T-helper 1 cell treated with Interleukin-12 subunit alpha and Interleukin-12 subunit beta and Interleukin-4 antibody, amounts not matched to agents 30 ng/mL and 1 ng/mL, for 36 hours (primary cell): ENCODE data around the gene GNG7. TPM values are rescaled to one million over a fixed set of nuclear protein-coding genes. Genes with fewer than 3 reads are reported as not detected.

Source experiments
- intact Hi-C: fragments of 100-400 bp; cut with micrococcal nuclease; formaldehyde crosslinking; loops from one replicate; pipeline ENCODE4 v1.15.1; 2024
- total RNA-seq: library from RNA; stranded (reverse); gene quantifications from 2 replicates; pipeline ENCODE4 v1.2.3, GENCODE V29; 2022

The GNG7 gene
- total RNA-seq, 1 donor from 2014 or later: 0.32 TPM

- intact Hi-C loops: no loop called here
Measured at GRCh38 chr19:2726904-2727639, 24.6 kb upstream of the GNG7 start.

GRCh38 chr19:2726160-2726855, 23.8 kb upstream of the GNG7 start:
- intact Hi-C loops: no loop called here

- intact Hi-C loops: no loop called here
Measured at GRCh38 chr19:2724148-2724557, 21.7 kb upstream of the GNG7 start.

GRCh38 chr19:2723747-2724146, 21.3 kb upstream of the GNG7 start:
- intact Hi-C loops: no loop called here

GRCh38 chr19:2723345-2723715, 20.8 kb upstream of the GNG7 start:
- intact Hi-C loops: no loop called here

- intact Hi-C loops: no loop called here
Measured at GRCh38 chr19:2722541-2723344, 20.2 kb upstream of the GNG7 start.

- intact Hi-C loops: no loop called here
Measured at GRCh38 chr19:2721570-2722540, 19.4 kb upstream of the GNG7 start.

GRCh38 chr19:2720777-2721569, 18.5 kb upstream of the GNG7 start, which contains the start of gene DIRAS1:
Gene DIRAS1, minus strand, starts transcription at chr19:2721372. Its CDS starts 3,566 bp downstream, at chr19:2717806.
- intact Hi-C loops: no loop called here

GRCh38 chr19:2719920-2720776, 17.7 kb upstream of the GNG7 start:
- intact Hi-C loops: no loop called here

- intact Hi-C loops: no loop called here
Measured at GRCh38 chr19:2719232-2719735, 16.8 kb upstream of the GNG7 start.

GRCh38 chr19:2717638-2718541, 15.4 kb upstream of the GNG7 start:
- intact Hi-C loops: no loop called here

GRCh38 chr19:2716722-2717637, 14.5 kb upstream of the GNG7 start:
- intact Hi-C loops: no loop called here

GRCh38 chr19:2716275-2716650, 13.8 kb upstream of the GNG7 start:
- intact Hi-C loops: no loop called here

- intact Hi-C loops: no loop called here
Measured at GRCh38 chr19:2715470-2716274, 13.2 kb upstream of the GNG7 start.

- intact Hi-C loops: no loop called here
Measured at GRCh38 chr19:2714531-2715269, 12.2 kb upstream of the GNG7 start.
